Mesenchymal stem cell (in vitro differentiated cells and primary cell): ENCODE measurements around the gene IGSF9B.

Experiments used
- DNase-seq: peaks from one replicate; pipeline ENCODE4 v3.0.0-alpha.2; 2013
- H2AFZ ChIP-seq: one replicate; pipeline ENCODE4 v1.6.1; 2013; ENCODE audit warnings: low read depth, mild to moderate bottlenecking, control low read depth, inconsistent platforms, low read length, moderate library complexity
- H2AK5ac ChIP-seq: 2 replicates; pipeline ENCODE4 v1.6.1; 2013; ENCODE audit warnings: low read length, moderate library complexity, mild to moderate bottlenecking, inconsistent platforms; ENCODE audit not compliant: severe bottlenecking
- H2BK120ac ChIP-seq: one replicate; pipeline ENCODE4 v1.6.1; 2013; ENCODE audit warnings: low read depth, mild to moderate bottlenecking, inconsistent platforms, low read length, moderate library complexity
- H2BK12ac ChIP-seq, 2 experiments: one replicate each; pipeline ENCODE4 v1.6.1; 2013; ENCODE audit warnings: inconsistent platforms in 2 of 2, low read length in 2 of 2, mild to moderate bottlenecking in 2 of 2, moderate library complexity in 2 of 2, control low read depth in 1 of 2
- H2BK15ac ChIP-seq: one replicate; pipeline ENCODE4 v1.6.1; 2013; ENCODE audit warnings: mild to moderate bottlenecking, low read depth, inconsistent platforms; ENCODE audit not compliant: poor library complexity, severe bottlenecking
- H2BK5ac ChIP-seq: 2 replicates; pipeline ENCODE4 v1.6.1; 2013; ENCODE audit warnings: low read depth, mild to moderate bottlenecking, low read length, control low read depth, inconsistent platforms; ENCODE audit not compliant: poor library complexity, severe bottlenecking
- H3K14ac ChIP-seq, 2 experiments: one replicate each; pipeline ENCODE4 v1.6.1; 2013; ENCODE audit warnings: inconsistent platforms in 2 of 2, low read length in 2 of 2, control low read depth in 1 of 2, mild to moderate bottlenecking in 1 of 2, moderate library complexity in 1 of 2
- H3K18ac ChIP-seq, 2 experiments: one replicate each; pipeline ENCODE4 v1.6.1; 2013; ENCODE audit warnings: inconsistent platforms in 2 of 2, low read length in 2 of 2, control low read depth in 1 of 2, low read depth in 1 of 2, mild to moderate bottlenecking in 1 of 2
- H3K23ac ChIP-seq, 2 experiments: one replicate each; pipeline ENCODE4 v1.6.1; 2013; ENCODE audit warnings: inconsistent platforms in 2 of 2, low read length in 2 of 2, mild to moderate bottlenecking in 2 of 2, moderate library complexity in 2 of 2, control low read depth in 1 of 2
- H3K27ac ChIP-seq: 2 replicates; pipeline ENCODE4 v1.5.1; 2013; ENCODE audit warnings: mild to moderate bottlenecking, moderate library complexity, low read length, control low read depth, inconsistent platforms; ENCODE audit not compliant: poor library complexity, severe bottlenecking
- H3K27me3 ChIP-seq, 2 experiments: 2 replicates each; pipeline versions ENCODE4 v1.6.1 to v1.7.0; 2013; ENCODE audit warnings: low read length in 2 of 2, mild to moderate bottlenecking in 2 of 2, moderate library complexity in 2 of 2, control low read depth in 1 of 2, inconsistent platforms in 1 of 2; ENCODE audit not compliant: control insufficient read depth in 1 of 2, insufficient read depth in 1 of 2
- H3K36me3 ChIP-seq, 2 experiments: 2 replicates each; pipeline versions ENCODE4 v1.6.1 to v1.7.0; 2013; ENCODE audit warnings: low read length in 2 of 2, control low read depth in 1 of 2, inconsistent platforms in 1 of 2, low read depth in 1 of 2, mild to moderate bottlenecking in 1 of 2; ENCODE audit not compliant: insufficient read depth in 2 of 2, control insufficient read depth in 1 of 2
- H3K4ac ChIP-seq, 2 experiments: one replicate each; pipeline ENCODE4 v1.6.1; 2013; ENCODE audit warnings: inconsistent platforms in 2 of 2, low read length in 2 of 2, mild to moderate bottlenecking in 2 of 2, moderate library complexity in 2 of 2, control low read depth in 1 of 2, low read depth in 1 of 2
- H3K4me1 ChIP-seq: 2 replicates; pipeline ENCODE4 v1.6.1; 2013; ENCODE audit warnings: low read depth, low read length, control low read depth; ENCODE audit not compliant: control insufficient read depth, insufficient read depth
- H3K4me2 ChIP-seq: 2 replicates; pipeline ENCODE4 v1.6.1; 2013; ENCODE audit warnings: low read length, mild to moderate bottlenecking, inconsistent platforms; ENCODE audit not compliant: poor library complexity, severe bottlenecking
- H3K4me3 ChIP-seq, 2 experiments: 2 replicates each; pipeline versions ENCODE4 v1.5.1 to v1.7.0; 2013; ENCODE audit warnings: low read length in 2 of 2, mild to moderate bottlenecking in 2 of 2, control low read depth in 1 of 2, low read depth in 1 of 2; ENCODE audit not compliant: insufficient read depth in 1 of 2
- H3K79me1 ChIP-seq: replicated peaks from 2 replicates; pipeline ENCODE4 v1.6.1; 2013; ENCODE audit warnings: mild to moderate bottlenecking, control low read depth, low read length, inconsistent platforms; ENCODE audit not compliant: poor library complexity, severe bottlenecking
- H3K9ac ChIP-seq: 2 replicates; pipeline ENCODE4 v1.7.0; 2013; ENCODE audit warnings: mild to moderate bottlenecking, low read length, moderate library complexity
- H3K9me3 ChIP-seq: 2 replicates; pipeline ENCODE4 v1.7.0; 2013; ENCODE audit warnings: mild to moderate bottlenecking, low read length; ENCODE audit not compliant: control insufficient read depth
- H4K8ac ChIP-seq: one replicate; pipeline ENCODE4 v1.6.1; 2013; ENCODE audit warnings: inconsistent platforms, mild to moderate bottlenecking, low read length, moderate library complexity
- H4K91ac ChIP-seq: one replicate; pipeline ENCODE4 v1.6.1; 2013; ENCODE audit warnings: mild to moderate bottlenecking, low read length, inconsistent platforms
- WGBS: methylation state at CpG from one replicate; pipeline ENCODE4 v1.1.7; 2013; ENCODE audit warnings: mixed read lengths; 5-methylcytosine and 5-hydroxymethylcytosine counted together

IGSF9B gene

GRCh38 chr11:133887692-133888332 lies 69.0 kb downstream of the IGSF9B start:
- H3K4me2 ChIP-seq = no peak overlapping the region
- no peak overlapping the region for H3K23ac ChIP-seq
- no peak overlapping the region for H2BK120ac ChIP-seq
- no peak overlapping the region for H2BK12ac ChIP-seq
- H2AK5ac ChIP-seq = no peak overlapping the region
- H3K27me3 ChIP-seq = peaks cover 0 to 5% of the 10 kb centered on the region in 2 experiments
- H2BK5ac ChIP-seq = no peak overlapping the region
- H3K9me3 ChIP-seq = peaks cover 3% of the 10 kb centered on the region
- H3K79me1 ChIP-seq = no peaks in the 10 kb centered on the region
- H3K4ac ChIP-seq = no peak overlapping the region
- no peak overlapping the region for H3K18ac ChIP-seq
- no peak overlapping the region for H4K91ac ChIP-seq
- no peak overlapping the region for H3K27ac ChIP-seq
- H4K8ac ChIP-seq = no peak overlapping the region
- no peak for DNase-seq
- no peaks in the 10 kb centered on the region for H3K4me1 ChIP-seq
- no peak overlapping the region for H2BK15ac ChIP-seq
- H3K4me3 ChIP-seq = no peak overlapping the region
- H3K14ac ChIP-seq = no peak overlapping the region
- no peaks in the 10 kb centered on the region for H3K36me3 ChIP-seq
- H2AFZ ChIP-seq = no peak overlapping the region
- WGBS = 43% methylated on average over 4 of the region's 5 CpGs
- H3K9ac ChIP-seq = no peak overlapping the region

- peaks cover 3% of the 10 kb centered on the region for H3K9me3 ChIP-seq
- no peak overlapping the region for H3K27ac ChIP-seq
- no peak overlapping the region for H3K14ac ChIP-seq
- H2BK5ac ChIP-seq = no peak overlapping the region
- H2BK120ac ChIP-seq = no peak overlapping the region
- H3K4ac ChIP-seq = no peak overlapping the region
- H3K4me3 ChIP-seq = no peak overlapping the region
- H3K4me1 ChIP-seq = no peaks in the 10 kb centered on the region
- WGBS = 69% methylated on average over 3 of the region's 3 CpGs
- no peak overlapping the region for H2BK15ac ChIP-seq
- no peak overlapping the region for H2AFZ ChIP-seq
- H4K91ac ChIP-seq = no peak overlapping the region
- no peak overlapping the region for H3K9ac ChIP-seq
- no peak overlapping the region for H3K4me2 ChIP-seq
- H3K18ac ChIP-seq = no peak overlapping the region
- no peak overlapping the region for H3K23ac ChIP-seq
- DNase-seq = no peak
- no peaks in the 10 kb centered on the region for H3K79me1 ChIP-seq
- no peaks in the 10 kb centered on the region for H3K36me3 ChIP-seq
- no peak overlapping the region for H2BK12ac ChIP-seq
- H4K8ac ChIP-seq = no peak overlapping the region
- H3K27me3 ChIP-seq = no peaks in the 10 kb centered on the region
- H2AK5ac ChIP-seq = no peak overlapping the region
These were observed 70.7 kb downstream of the IGSF9B start for GRCh38 chr11:133886029-133886428.

GRCh38 chr11:133872160-133872559 lies 84.6 kb downstream of the IGSF9B start:
- Histone ChIP-seq H3K4me2 (no peak overlapping the region), H3K14ac (no peak overlapping the region), H4K8ac (no peak overlapping the region), H2BK15ac (no peak overlapping the region), H2BK12ac (no peak overlapping the region), H3K9me3 (no peaks in the 10 kb centered on the region), H3K4me1 (no peaks in the 10 kb centered on the region), H2AFZ (no peak overlapping the region), H3K4me3 (no peak overlapping the region), H3K36me3 (no peaks in the 10 kb centered on the region), H2BK5ac (no peak overlapping the region), H3K79me1 (no peaks in the 10 kb centered on the region), H4K91ac (no peak overlapping the region), H3K23ac (no peak overlapping the region), H3K27me3 (no peaks in the 10 kb centered on the region), H3K27ac (no peak overlapping the region), H3K9ac (no peak overlapping the region), H3K4ac (no peak overlapping the region), H2AK5ac (no peak overlapping the region), H3K18ac (no peak overlapping the region), H2BK120ac (no peak overlapping the region)
- DNase-seq = no peak
- WGBS = no CpG with 5 or more reads among the region's 1 CpG

GRCh38 chr11:133867456-133867855 lies 89.3 kb downstream of the IGSF9B start:
- Histone ChIP-seq H3K14ac (no peak overlapping the region), H3K4me2 (no peak overlapping the region), H3K9ac (no peak overlapping the region), H3K27ac (no peak overlapping the region), H2BK5ac (no peak overlapping the region), H4K91ac (no peak overlapping the region), H3K23ac (no peak overlapping the region), H2BK12ac (no peak overlapping the region), H2AK5ac (no peak overlapping the region), H2BK15ac (no peak overlapping the region), H3K4ac (no peak overlapping the region), H2AFZ (no peak overlapping the region), H3K18ac (no peak overlapping the region), H3K79me1 (no peaks in the 10 kb centered on the region), H3K36me3 (no peaks in the 10 kb centered on the region), H4K8ac (no peak overlapping the region), H3K9me3 (no peaks in the 10 kb centered on the region), H3K4me3 (no peak overlapping the region), H3K27me3 (no peaks in the 10 kb centered on the region), H2BK120ac (no peak overlapping the region), H3K4me1 (no peaks in the 10 kb centered on the region)
- DNase-seq = no peak
